ENCODE data around the gene DOLK.
A peak's percentile ranks its signal among the peaks of the same experiment; 100 is the strongest.
"Not testable (repeated sequence)": the region's sequence is repeated elsewhere in the genome, so short reads cannot be mapped to it uniquely, and the experiment has no call there.

DOLK gene

DNA sequence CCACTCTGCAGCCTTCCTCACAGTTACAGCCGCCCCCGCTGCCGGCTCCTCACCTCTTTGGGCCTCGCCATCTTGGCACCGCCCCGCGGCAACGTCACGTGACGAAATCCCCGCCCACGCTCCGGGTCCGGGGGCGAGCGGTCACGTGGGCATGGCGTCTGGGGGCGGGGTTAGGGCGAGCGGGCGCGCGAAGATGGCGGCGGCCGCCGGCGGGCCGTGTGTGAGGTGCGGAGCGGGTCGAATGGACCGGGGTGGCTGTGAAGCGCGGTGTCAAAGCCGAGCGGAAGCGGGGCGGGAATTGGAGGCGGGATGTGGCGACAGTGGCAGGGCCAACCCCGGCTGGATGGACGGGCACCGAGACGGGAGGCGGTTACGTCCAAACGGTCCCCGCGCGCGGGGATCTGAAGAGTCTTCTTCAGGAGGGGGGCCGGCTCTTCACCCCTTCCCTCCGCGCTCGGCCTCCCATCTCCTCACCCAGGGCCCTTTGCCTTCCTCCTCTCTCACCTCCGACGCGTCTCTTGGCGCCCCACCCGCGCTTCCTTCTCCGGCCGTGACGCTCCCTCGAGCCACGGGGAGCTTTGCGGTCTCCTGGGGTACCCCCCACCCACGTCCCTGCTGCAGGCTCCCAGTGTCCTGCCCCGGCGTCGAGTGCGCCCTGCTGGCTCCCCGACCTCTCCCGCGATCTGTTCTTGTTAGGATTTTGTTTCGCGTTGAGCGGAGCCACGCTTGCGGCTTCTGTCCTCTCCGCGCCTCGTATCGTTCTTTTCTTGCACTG, at the start of gene DOLK, which contains the start of gene NUP188:
DOLK (minus strand) TSS at position 77 of the 775 bp plus-strand sequence. CDS start 300 bp downstream, outside the sequence.
NUP188 (plus strand) TSS at position 173 of the 775 bp plus-strand sequence; CDS start at position 194, 21 bp downstream.
- DNase-seq, result peak; percentile 88

DNA sequence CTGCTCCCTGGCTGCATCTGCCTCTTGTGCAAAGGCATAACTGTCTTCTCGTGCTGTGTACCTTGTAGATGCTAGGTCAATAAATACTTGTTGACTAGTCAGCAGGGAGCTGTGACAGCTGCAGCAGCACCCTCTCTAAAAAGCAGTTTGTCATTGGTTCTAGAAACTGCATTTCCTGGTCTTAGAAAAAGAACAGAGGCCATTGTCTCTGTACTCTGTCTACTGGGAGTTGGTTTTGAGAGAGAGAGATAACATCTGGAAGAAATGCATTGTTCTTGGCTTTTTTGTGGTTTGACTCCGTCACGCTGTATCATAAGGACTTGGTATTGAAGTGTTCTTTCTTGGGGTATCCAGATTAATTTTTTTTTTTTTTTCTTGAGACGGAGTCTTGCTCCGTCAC, 48.4 kb upstream of the DOLK start:
- no peak for DNase-seq

DNA sequence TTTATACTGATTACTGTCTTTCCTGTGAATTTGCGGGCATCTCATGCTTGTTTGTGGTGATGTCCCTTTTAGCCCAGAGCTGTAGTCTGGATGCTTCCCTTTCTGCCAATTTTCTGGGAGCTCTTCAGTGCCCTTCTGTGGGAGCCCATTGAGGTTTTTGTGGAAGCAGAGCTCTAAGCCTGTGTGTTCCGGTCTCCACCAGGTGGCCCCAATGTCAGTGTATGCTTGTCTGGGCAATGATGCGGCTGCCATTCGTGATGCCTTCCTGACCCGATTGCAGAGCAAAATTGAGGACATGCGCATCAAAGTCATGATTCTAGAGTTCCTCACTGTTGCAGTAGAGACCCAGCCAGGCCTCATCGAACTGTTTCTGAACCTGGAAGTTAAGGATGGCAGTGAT, 45.6 kb upstream of the DOLK start:
- DNase-seq, result no peak

DNA sequence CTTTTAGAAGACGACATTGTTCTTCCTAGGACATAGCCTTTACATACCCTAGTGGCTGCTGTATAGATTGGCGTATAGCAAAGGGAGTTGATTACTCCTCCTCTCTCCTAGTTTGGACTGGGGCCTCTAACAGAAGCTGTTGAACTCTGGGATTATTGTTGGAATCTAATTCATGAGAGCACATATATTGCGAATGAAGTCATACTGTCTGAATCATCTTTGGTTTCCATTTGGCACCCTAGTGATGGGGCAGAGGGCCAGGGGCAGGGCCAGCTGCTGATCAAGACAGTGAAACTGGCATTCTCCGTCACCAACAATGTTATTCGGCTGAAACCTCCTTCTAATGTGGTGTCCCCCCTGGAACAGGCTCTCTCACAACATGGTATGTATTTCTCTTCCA, 40.4 kb upstream of the DOLK start:
- DNase-seq, result peak; percentile 93

DNA sequence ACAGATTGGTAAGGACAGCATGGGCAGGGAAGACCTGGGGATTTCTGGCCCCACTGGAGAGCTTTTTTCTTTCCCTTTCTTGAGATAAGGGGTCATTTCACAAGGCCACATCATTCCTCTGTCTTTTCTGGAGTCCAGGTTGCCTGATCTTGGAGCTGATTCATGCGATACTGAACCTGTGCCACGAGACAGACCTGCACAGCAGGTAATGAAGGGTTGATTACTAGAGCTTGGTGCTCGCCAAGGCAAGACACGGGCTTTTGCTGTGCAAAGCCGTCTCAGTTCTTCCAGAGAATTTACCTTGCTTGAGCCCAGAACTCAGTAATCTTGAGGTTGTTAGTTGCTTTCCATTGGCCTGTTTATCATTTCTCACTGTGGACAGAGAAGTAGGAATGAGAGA, 39.3 kb upstream of the DOLK start:
- DNase-seq, result no peak

DNA sequence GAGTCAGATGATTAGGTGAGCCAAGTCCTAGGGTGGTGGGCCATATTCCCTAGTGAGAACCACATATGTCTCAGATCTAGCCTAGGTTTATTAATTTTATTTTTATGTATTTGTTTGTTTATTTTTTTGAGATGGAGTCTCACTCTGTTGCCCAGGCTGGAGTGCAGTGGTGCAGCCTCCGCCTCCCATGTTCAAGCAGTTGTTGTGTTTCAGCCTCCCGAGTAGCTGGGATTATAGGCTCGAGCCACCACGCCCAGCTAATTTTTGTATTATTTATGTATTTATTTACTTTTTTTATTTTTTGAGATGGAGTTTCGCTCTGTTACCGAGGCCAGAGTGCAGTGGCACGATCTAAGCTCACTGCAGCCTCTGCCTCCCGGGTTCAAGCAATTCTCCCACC, 36.1 kb upstream of the DOLK start:
- no peak for DNase-seq

DNA sequence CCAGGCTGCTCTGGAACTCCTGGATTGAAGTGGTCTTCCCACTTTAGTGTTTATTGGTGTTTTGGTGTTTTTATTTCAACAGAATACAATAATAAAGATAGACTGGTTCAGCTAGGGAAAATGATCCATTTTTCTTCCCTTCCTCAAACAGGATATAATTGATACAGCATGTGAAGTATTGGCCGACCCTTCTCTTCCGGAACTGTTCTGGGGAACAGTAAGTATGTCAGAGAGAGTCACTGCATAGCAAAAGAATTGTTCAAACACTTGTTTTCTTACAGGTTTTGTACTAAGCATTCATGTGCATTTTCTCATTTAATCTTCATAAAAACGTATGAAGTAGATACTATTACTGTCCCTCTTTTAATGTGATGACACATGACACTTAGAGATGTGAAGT, 31.7 kb upstream of the DOLK start:
- no peak for DNase-seq

DNA sequence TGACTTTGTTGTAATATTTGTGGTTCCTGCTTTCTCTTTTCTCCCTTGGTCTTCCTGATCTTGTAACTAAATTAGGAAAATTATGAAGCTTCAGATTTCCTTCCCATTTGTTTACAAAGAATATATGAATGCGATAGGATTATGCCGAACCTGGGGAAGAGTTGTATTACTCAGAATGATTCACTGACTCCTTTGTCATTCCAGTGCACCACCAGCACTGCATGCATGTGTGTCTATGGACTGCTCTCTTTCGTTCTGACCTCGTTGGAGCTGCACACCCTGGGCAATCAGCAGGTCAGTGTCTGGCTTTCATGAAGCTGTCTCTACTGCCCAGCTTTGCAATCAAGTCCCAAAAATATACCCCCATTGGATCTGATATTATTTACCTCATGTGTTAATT, 25.6 kb upstream of the DOLK start:
- DNase-seq, result peak; percentile 90

DNA sequence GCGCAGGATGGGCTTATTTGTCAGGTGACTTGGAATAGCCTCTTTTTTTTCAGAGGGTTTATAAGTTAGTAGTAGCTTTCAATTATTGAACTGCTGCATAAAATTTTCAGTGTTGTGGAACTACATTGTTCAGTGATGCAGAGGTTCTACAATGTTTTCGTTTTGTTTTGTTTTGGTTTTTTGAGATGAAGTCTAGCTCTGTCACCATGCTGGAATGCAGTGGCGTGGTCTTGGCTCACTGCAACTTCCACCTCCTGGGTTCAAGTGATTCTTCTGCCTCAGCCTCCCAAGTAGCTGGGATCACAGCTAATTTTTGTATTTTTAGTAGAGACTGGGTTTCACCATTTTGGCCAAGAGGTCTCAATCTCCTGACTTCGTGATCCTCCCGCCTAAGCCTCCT, 22.1 kb upstream of the DOLK start:
- DNase-seq, result peak; percentile 37

DNA sequence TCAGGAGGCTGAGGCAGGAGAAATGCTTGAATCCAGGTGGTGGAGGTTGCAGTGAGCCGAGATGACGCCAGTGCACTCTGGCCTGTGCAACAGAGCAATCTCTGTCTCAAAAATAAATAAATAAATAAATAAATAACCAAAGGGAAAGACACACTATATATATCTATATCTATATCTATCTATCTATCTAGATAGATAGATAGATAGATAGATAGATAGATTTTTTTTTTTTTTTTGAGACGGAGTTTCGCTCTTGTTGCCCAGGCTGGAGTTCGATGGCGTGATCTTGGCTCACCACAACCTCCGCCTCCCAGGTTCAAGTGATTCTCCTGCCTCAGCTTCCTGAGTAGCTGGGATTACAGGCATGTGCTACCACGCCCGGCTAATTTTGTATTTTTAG, 14.0 kb upstream of the DOLK start:
- not testable (repeated sequence) for DNase-seq

DNA sequence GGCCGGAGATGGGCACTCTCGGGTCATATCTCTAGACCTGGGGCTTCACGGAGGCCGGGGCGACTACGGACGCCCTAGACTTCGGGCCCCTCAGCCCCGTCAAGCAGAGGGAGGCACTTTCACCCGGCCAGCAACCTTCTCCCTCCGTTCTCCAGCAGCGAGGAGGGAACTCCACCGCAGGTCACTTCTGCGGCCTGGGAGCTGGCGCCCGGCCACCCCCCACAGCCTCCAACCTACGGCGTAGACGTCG, 201 bp downstream of the DOLK start:
- no peak for DNase-seq

DNA sequence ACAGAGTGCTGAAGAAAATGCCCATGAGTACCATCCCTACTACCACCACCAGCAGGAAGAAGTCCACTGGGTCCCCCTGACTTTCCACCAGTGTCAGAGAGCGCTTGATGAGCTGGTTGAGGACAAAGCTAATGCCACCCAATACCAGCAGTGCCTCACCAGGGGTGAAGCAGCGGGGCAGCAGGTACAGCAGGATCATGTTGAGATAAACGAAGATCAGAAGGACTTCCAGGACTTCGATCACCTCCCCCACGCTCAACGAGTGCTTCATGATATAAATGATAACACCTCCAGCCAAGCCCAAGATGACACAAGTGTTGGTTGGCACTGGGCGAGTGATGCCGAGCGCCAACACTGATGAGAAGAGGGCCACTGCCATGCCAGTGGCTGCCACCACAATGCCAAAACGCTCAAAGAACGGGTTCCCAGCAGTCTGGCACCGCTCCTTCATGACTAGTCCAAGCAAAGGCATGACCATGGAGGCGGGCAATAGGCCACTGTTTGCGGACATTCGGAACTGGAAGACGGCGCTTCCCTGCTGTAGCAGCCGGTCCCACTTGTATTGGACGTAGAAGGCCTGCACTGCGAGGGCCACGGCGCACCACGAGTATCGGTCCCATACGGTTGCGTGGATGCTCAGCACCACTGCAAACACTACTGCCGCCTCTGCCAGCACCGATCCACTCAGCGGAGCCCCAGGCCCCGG, 679 bp downstream of the DOLK start:
- DNase-seq, result peak; percentile 22

DNA sequence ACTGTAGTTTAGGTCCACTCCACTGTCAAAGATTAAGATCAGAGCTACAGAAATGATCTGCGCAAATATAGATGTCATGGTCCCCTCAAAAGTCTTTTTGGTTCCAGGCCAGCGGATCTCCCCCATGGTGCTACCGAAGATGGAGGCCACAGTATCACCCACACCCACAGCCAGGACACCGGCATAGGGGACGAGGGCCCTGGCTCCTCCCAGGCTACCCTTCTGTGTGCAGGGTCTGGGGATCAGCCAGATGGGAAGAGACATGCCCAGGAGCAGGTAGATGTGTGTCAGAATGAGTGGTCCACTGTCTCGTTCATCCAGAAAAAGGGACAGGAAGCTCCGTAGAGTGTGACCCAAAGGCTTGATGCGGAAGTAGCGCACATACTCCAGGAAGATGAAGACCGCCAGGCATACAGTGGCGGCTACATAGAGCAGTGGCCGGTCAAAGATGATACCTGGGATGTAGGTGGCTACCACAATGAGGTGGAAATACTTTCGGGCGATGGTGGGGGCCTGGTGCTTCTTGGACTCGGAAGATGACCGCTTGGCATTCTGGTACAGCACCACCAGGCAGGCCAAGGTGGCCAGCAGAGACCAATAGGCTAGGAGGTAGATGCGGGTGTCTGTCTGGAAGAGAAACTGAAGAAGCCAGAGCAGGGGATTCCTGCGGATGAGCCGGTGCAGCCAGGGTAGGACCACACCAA, 1.5 kb downstream of the DOLK start:
- DNase-seq, result no peak

DNA sequence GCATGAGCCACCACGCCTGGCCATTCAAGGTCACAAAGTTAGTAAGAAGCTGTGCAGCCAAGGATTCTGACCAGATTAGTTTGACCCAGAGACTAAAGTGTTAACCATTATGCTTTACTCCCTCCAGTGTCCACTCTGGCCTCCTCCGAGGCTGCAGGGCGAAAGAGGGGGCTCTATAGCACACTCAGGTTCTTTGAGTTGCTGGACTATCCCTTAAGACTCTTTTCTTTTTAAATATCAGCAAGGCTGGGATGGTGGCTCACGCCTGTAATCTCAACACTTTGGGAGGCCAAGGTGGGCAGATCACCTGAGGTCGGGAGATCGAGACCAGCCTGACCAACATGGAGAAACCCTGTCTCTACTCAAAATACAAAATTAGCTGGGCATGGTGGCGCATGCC, 2.4 kb downstream of the DOLK start:
- not testable (repeated sequence) for DNase-seq

DNA sequence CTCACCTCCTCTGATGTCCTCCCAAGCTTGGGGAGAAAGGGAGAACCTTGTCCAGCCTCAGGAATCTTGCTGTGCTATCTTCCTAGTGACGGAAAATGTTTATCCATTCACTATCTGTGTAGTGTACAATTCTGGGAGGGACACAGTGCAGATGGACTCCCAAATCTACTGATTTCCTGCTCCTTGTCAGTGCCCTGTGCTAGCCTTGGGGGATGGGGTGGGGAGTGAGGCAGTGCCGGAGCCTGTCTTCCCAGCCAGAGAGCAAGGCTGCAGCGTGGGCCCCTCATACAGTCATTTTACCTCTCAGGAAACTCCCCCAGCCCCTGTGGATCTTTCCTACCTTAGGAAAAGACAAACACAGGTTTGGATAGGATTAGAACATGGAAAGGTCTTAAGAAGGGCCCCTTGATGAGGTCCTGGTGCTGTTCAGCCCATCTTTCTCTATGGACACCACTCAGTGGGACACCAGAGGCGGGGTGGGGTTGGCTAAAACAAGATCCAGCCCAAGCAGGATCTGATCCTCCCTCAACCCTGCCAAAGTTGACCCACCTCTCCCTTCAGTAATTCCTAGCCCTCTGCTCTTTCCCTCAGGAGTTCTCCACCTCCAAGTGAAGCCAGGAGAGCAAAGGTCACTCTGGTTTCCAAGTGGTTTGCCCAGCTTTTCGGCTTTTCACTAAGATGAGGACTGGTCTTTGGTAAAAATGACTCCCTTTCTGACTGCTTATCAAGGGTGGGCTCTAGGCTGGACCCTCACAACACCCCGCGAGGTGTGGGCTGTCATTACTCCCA, 3.4 kb downstream of the DOLK start:
- no peak for DNase-seq

DNA sequence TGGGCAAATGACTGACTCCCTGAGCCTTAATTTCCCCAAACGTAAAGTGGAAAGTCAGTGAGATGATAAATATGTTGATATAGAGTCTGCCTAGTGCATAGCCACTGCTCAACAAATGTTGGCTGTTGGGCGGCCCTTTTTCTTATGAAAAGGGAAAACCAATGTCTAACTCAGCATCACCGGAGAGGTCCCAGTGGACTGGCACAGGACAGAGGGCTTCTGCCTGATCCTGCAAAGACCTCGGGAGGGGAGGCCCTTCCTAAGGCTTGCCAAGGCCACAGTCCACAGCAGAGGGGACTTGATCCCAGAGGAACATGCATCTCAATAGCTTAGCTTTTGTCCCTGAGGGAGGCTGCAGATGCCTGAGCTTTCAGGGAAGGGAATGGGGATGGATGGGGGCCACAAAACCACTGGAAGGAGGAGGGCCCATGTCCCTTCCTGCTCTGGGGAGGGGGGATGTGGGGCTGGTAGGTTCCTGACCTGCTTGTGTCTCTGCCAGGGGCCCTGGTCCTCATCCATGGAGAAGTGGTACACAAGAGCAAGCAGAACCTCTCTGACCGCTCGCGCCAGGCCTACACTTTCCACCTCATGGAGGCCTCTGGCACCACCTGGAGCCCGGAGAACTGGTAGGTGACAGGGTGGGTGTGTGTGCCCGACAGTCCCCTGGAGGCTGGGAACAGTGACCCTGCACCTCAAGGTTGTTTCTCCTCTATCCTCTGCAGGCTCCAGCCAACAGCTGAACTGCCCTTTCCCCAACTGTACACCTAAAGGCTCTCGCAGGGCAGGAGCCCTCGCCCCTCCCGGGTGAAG, 6.3 kb downstream of the DOLK start:
- no peak for DNase-seq

DNA sequence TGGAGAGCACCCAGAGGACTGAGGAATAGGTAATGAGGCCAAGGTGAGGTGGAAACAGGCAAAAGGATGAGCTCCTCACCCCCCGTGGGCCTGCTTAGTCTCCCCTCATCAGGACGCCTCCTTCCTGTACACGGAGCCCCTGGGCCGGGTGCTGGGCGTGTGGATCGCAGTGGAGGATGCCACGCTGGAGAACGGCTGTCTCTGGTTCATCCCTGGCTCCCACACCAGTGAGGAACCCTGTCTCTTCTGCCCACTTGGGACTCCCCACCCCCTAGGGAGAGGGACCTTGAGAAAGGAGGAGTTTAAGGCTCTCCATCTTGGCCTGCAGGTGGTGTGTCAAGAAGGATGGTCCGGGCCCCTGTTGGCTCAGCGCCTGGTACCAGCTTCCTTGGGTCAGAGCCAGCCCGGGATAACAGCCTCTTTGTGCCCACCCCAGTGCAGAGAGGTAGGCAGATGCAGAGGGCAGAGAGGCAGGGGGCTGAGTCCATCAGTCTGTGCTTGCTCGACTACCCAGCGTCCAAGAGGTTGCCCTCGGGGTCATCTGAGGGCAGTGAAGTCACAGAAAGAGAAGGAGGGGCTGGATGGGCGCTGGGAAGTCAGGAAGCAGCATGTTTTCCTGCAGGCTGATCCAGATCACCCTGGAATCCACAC, 7.0 kb downstream of the DOLK start:
- no peak for DNase-seq

DNA sequence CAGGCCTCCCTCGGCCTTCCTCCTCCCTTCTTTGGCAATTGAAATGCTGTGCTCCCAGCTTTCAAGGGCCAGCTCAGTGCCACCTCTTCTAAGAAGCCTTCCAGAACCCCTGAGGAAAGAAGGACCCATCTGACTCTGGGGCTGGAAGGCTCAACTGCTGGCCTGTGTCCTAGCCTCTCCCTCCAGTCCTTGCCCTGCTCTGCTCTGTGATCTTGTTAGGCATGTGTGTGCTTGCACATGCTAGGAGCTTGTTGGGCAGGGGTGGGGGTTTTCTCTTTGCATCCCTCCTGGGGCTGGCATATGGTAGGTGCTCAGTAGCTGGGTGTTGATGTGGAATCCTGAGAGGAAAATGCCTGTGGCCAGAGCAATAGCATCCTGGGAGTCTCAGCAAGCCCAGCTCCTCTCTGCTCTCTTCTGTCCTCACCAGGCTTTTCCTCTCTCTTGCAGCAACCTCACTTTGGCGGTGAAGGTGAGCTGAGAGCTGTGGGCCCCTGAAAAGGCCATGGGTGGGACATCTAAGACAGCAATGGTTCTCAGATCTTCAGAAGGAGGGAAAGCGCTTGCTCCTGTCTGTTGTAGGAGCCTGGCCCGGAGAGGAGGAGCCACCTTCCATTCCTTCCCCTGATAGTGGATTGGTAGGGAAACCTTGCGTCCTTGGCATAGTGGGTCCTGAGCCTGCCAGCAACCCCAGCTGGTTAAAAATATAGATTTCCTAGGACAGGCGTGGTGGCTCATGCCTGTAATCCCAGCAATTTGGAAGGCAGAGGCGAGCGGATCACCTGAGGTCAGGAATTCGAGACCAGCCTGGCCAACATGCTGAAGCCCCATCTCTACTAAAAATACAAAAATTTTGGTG, 9.9 kb downstream of the DOLK start:
- DNase-seq, result no peak

DNA sequence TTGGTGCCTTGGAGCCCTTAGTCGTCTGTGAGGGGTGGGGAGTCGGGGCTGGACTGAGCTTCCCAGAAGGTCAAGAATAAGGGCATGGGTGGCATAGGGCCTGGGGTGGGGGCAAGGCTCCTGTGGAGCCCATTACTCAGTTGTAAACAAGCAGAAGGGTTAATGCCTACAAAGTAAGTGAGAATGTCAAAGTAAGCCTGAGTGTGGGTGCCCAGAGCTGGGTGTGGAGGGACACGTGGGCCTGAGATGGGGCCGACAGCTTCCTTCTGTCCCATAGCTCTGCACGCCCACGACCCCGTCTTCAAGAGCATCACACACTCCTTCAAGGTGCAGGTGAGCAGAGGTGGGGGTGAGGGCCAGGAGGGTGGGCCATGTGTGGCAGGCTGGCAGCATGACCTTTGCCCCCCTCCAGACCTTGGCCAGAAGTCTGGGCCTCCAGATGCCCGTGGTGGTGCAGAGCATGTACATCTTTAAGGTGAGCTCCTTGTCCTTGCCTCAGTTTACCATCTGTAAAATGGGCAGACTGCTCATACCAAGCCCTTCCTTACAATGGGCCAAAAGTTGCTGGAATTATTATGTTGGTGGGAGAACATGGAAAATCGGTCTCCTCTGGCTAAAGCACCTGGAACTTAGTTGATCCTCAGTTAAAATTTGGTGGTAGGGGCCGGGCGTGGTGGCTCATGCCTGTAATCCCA, 11.1 kb downstream of the DOLK start:
- DNase-seq, result no peak

DNA sequence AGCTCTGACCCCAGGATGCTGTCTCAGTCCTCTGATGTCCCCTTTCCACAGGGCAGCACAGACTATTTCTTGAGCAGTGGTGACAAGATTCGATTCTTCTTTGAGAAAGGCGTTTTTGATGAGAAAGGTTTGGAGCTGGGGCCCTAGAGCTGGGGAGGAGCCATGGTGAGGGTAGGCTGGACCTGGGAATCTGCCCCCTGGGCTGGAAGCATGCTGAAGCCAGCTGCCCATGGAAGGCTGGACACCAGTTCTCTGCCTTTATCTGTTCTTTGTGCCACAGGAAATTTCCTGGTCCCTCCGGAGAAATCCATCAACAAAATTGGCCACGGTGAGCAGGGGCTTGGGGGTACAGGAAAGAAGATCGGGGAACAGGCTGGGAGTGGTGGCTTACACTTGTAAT, 13.7 kb downstream of the DOLK start:
- no peak for DNase-seq
